PC-9 (cell line): ENCODE measurements around the gene DPYD. TPM values are rescaled to one million over a fixed set of nuclear protein-coding genes. Genes with fewer than 3 reads are reported as not detected.

Experiments
- BruUV-seq: library from RNA; stranded (reverse); fragments of 400-500 nt; replicated peaks from 2 replicates; lab custom pipeline; 2021; lab: Mats Ljungman, UMichigan
- CTCF ChIA-PET: fragments of 300-600 bp; sonication (Branson Sonifier 250); formaldehyde crosslinking; loops from one replicate; lab custom pipeline; 2022; ENCODE audit warnings: antibody characterized with exemption; lab: Charles Lee
- POLR2A ChIA-PET: fragments of 300-600 bp; sonication (Branson Sonifier 250); formaldehyde crosslinking; loops from one replicate; lab custom pipeline; 2022; ENCODE audit warnings: antibody characterized with exemption; ENCODE audit not compliant: unreplicated experiment; lab: Charles Lee
- DNase-seq, 2 experiments: peaks; one replicate each; pipeline versions ENCODE4 v3.0.0 to v3.0.0-alpha.2; 2015 to 2022; ENCODE audit warnings: mixed read lengths in 1 of 2
- H2AFZ ChIP-seq: fragments of 200-600 bp; sonication (generic); 2 replicates; pipeline ENCODE4 v1.8.1; 2017; ENCODE audit warnings: antibody characterized with exemption
- H3F3A ChIP-seq: fragments of 200-600 bp; sonication (generic); 2 replicates; pipeline ENCODE4 v1.8.1; 2017; ENCODE audit warnings: antibody characterized with exemption, mild to moderate bottlenecking, low read depth; ENCODE audit not compliant: insufficient read depth
- H3K27ac ChIP-seq: fragments of 200-600 bp; sonication (generic); 2 replicates; pipeline ENCODE4 v1.6.1; 2016; ENCODE audit warnings: mixed run types
- H3K27me3 ChIP-seq: fragments of 200-600 bp; sonication (generic); 2 replicates; pipeline ENCODE4 v1.6.1; 2016; ENCODE audit warnings: low read depth, mixed run types; ENCODE audit not compliant: insufficient read depth
- H3K36me3 ChIP-seq: fragments of 200-600 bp; sonication (generic); 2 replicates; pipeline ENCODE4 v1.6.1; 2016; ENCODE audit warnings: low read depth, mixed run types
- H3K4me1 ChIP-seq: fragments of 200-600 bp; sonication (generic); replicated peaks from 2 replicates; pipeline ENCODE4 v1.6.1; 2016; ENCODE audit warnings: mixed run types; ENCODE audit not compliant: insufficient read depth
- H3K4me2 ChIP-seq: fragments of 200-600 bp; sonication (generic); 2 replicates; pipeline ENCODE4 v1.6.1; 2017; ENCODE audit warnings: mixed run types
- H3K4me3 ChIP-seq: fragments of 200-600 bp; sonication (generic); 2 replicates; pipeline ENCODE4 v1.6.1; 2016; ENCODE audit warnings: mixed run types
- H3K79me2 ChIP-seq: fragments of 200-600 bp; sonication (generic); 2 replicates; pipeline ENCODE4 v1.6.1; 2017; ENCODE audit warnings: low read depth, mixed run types
- H3K9me2 ChIP-seq: fragments of 200-600 bp; sonication (generic); 2 replicates; pipeline ENCODE4 v1.8.1; 2017; ENCODE audit warnings: mild to moderate bottlenecking; ENCODE audit not compliant: insufficient read depth
- H3K9me3 ChIP-seq: fragments of 200-600 bp; sonication (generic); 2 replicates; pipeline ENCODE4 v1.8.1; 2016; ENCODE audit warnings: low read depth; ENCODE audit not compliant: insufficient read depth
- H4K20me1 ChIP-seq: fragments of 200-600 bp; sonication (generic); 2 replicates; pipeline ENCODE4 v1.8.1; 2017; ENCODE audit not compliant: insufficient read depth
- CTCF ChIP-seq: fragments of 200-600 bp; sonication (generic); conservative IDR thresholded peaks from 2 replicates; pipeline ENCODE4 v1.6.1; 2017; ENCODE audit warnings: mixed run types, antibody characterized with exemption, mild to moderate bottlenecking, moderate library complexity
- EZH2 ChIP-seq: fragments of 200-600 bp; sonication (generic); IDR thresholded peaks from 2 replicates; pipeline ENCODE4 v1.8.0; 2017; ENCODE audit warnings: antibody characterized with exemption, low read depth
- intact Hi-C: fragments of 100-400 bp; cut with micrococcal nuclease; formaldehyde crosslinking; loops from one replicate; pipeline ENCODE4 v1.10.0; 2022; ENCODE audit not compliant: unreplicated experiment
- total RNA-seq: library from RNA; stranded (reverse); gene quantifications from 2 replicates; pipeline ENCODE4 v1.2.3, GENCODE V29; 2021

The DPYD gene
- total RNA-seq, 1 experiment from 2014 or later: 24.1 TPM

GRCh38 chr1:97166626-97167025 lies 754.2 kb downstream of the DPYD start:
- Histone ChIP-seq H3K9me3 (no peaks in the 10 kb centered on the region), H3K79me2 (no peaks in the 10 kb centered on the region), H3K27ac (no peak overlapping the region), H3K4me2 (no peak overlapping the region), H4K20me1 (no peaks in the 10 kb centered on the region), H3K4me3 (no peak overlapping the region), H3K9me2 (no peaks in the 10 kb centered on the region), H3K27me3 (no peaks in the 10 kb centered on the region), H3K36me3 (no peaks in the 10 kb centered on the region), H3K4me1 (no peaks in the 10 kb centered on the region), H2AFZ (no peak overlapping the region), H3F3A (no peaks in the 10 kb centered on the region)
- intact Hi-C loops: no loop called here
- TF ChIP-seq CTCF: no peak
- no peak for TF ChIP-seq EZH2
- ChIA-PET CTCF (interaction anchor here (0.6 kb wide), 1 partner anchor 1532 kb away, joined by 4 read pairs; no protein-coding TSS in a partner anchor), POLR2A (no interaction called here)
- DNase-seq: no peak
- BruUV-seq: no TSS peak

- ChIA-PET CTCF (no interaction called here), POLR2A (no interaction called here)
- H3K79me2 ChIP-seq: no peaks in the 10 kb centered on the region
- H3K27ac ChIP-seq: no peak overlapping the region
- no peak overlapping the region; the same call in 1 of the 2 replicates for H2AFZ ChIP-seq
- H3F3A ChIP-seq: no peaks in the 10 kb centered on the region
- H3K36me3 ChIP-seq: no peaks in the 10 kb centered on the region
- BruUV-seq: no TSS peak
- TF ChIP-seq EZH2 (no peak), CTCF (no peak)
- no peak overlapping the region for H3K4me3 ChIP-seq
- H3K4me2 ChIP-seq: no peak overlapping the region
- H4K20me1 ChIP-seq: no peaks in the 10 kb centered on the region
- no peaks in the 10 kb centered on the region for H3K9me3 ChIP-seq
- H3K27me3 ChIP-seq: no peaks in the 10 kb centered on the region
- DNase-seq: no peak
- intact Hi-C loops: no loop called here
- H3K4me1 ChIP-seq: no peaks in the 10 kb centered on the region
- no peaks in the 10 kb centered on the region for H3K9me2 ChIP-seq
Observed at GRCh38 chr1:97164276-97164639, 756.6 kb downstream of the DPYD start.

- H3K4me3 ChIP-seq: no peak overlapping the region
- BruUV-seq: no TSS peak
- no peaks in the 10 kb centered on the region for H3K36me3 ChIP-seq
- POLR2A ChIA-PET: no interaction called here
- DNase-seq: no peak
- intact Hi-C loops: no loop called here
- H3K79me2 ChIP-seq: no peaks in the 10 kb centered on the region
- H3K9me3 ChIP-seq: no peaks in the 10 kb centered on the region
- H3K27ac ChIP-seq: no peak overlapping the region
- no peaks in the 10 kb centered on the region for H3K9me2 ChIP-seq
- no peak overlapping the region; the same call in 1 of the 2 replicates for H2AFZ ChIP-seq
- no peak overlapping the region for H3K4me2 ChIP-seq
- no peaks in the 10 kb centered on the region for H3F3A ChIP-seq
- H3K27me3 ChIP-seq: no peaks in the 10 kb centered on the region
- CTCF ChIA-PET: no interaction called here
- no peak for TF ChIP-seq CTCF
- TF ChIP-seq EZH2: no peak
- no peaks in the 10 kb centered on the region for H4K20me1 ChIP-seq
- no peaks in the 10 kb centered on the region for H3K4me1 ChIP-seq
Observed at GRCh38 chr1:97163591-97164275, 757.1 kb downstream of the DPYD start.
